SU-DHL-6 (cell line): ENCODE data around the gene PDHB.

Experiments
- EZH2phosphoT487 ChIP-seq: fragments of 200-600 bp; sonication (generic), shearing (Covaris generic); conservative IDR thresholded peaks from 2 replicates; pipeline ENCODE4 v1.6.1; 2018; ENCODE audit warnings: mild to moderate bottlenecking, antibody characterized with exemption, low read length, moderate library complexity, mixed read lengths
- TF ChIP-seq, protein P1 (sequence below): fragments of 200-600 bp; sonication (generic); IDR thresholded peaks from one replicate; pipeline ENCODE4 v1.5.1; 2017; ENCODE audit warnings: antibody characterized with exemption, mild to moderate bottlenecking, low read length, moderate library complexity; ENCODE audit not compliant: insufficient read depth, poor library complexity, severe bottlenecking

DNA sequence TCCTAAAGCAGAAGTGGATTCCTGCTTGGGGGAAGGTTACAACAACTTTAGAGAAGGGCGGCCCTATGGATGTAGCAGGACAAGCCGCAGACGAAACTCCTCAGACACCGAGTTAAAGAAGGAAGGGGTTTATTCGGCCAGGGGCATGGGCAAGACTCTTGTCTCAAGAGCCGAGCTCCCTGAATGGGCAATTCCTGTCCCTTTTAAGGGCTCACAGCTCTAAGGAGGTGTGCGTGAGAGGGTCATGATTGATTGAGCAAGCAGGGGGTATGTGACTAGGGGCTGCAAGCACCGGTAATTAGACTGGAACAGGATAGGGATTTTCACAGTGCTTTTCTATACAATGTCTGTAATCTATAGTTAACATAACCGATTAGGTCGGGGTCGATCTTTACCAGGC, 879 bp upstream of the PDHB start:
- TF ChIP-seq, protein P1, sequence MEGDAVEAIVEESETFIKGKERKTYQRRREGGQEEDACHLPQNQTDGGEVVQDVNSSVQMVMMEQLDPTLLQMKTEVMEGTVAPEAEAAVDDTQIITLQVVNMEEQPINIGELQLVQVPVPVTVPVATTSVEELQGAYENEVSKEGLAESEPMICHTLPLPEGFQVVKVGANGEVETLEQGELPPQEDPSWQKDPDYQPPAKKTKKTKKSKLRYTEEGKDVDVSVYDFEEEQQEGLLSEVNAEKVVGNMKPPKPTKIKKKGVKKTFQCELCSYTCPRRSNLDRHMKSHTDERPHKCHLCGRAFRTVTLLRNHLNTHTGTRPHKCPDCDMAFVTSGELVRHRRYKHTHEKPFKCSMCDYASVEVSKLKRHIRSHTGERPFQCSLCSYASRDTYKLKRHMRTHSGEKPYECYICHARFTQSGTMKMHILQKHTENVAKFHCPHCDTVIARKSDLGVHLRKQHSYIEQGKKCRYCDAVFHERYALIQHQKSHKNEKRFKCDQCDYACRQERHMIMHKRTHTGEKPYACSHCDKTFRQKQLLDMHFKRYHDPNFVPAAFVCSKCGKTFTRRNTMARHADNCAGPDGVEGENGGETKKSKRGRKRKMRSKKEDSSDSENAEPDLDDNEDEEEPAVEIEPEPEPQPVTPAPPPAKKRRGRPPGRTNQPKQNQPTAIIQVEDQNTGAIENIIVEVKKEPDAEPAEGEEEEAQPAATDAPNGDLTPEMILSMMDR = no peak
- no peak for TF ChIP-seq EZH2phosphoT487
